Pancreas (tissue), 10 donors: ENCODE data around the gene LYG1. TPM values are rescaled to one million over a fixed set of nuclear protein-coding genes. Genes with fewer than 3 reads are reported as not detected.

Experiments used
- ATAC-seq, 4 donors: fragments of 200-7000 bp; cut with Tn5 transposase; one replicate each; pipeline versions ENCODE4 v1.8.0 to v1.9.1; 2020; ENCODE audit warnings: mild to moderate bottlenecking in 4 of 4, moderate library complexity in 4 of 4
- DNase-seq, 6 donors: peaks; one replicate each; pipeline ENCODE4 v3.0.0-alpha.2; 2020
- FAIRE-seq: peaks from 2 replicates; lab custom pipeline; 2012; peaks lifted over from hg19 to GRCh38; lab: Jason Lieb, UNC
- H3K27ac ChIP-seq, 4 donors: fragments of 200-600 bp; sonication (generic); 1 replicate in 3 of 4; 2 replicates in 1 of 4; pipeline versions ENCODE4 v1.5.0 to v1.8.0; 2020
- H3K27me3 ChIP-seq, 4 donors: fragments of 200-600 bp; one replicate each; pipeline ENCODE4 v1.8.0; 2021
- H3K36me3 ChIP-seq, 3 donors: fragments of 200-600 bp; sonication (generic) in 1 of 3; one replicate each; pipeline versions ENCODE4 v1.5.0 to v1.8.0; 2020 to 2021
- H3K4me1 ChIP-seq, 3 donors: fragments of 200-600 bp; one replicate each; pipeline ENCODE4 v1.8.0; 2021
- H3K4me3 ChIP-seq, 4 donors: fragments of 200-600 bp; sonication (generic) in 2 of 4; one replicate each; pipeline versions ENCODE4 v1.5.0 to v1.8.0; 2020 to 2021
- H3K9me3 ChIP-seq, 4 donors: fragments of 200-600 bp; one replicate each; pipeline ENCODE4 v1.8.0; 2021
- CTCF ChIP-seq, 4 donors: fragments of 200-600 bp; sonication (generic) in 3 of 4; IDR thresholded peaks; one replicate each; pipeline versions ENCODE4 v1.5.0 to v1.8.0; 2021; ENCODE audit warnings: antibody characterized with exemption in 4 of 4
- WGBS, 2 donors: extraction: QIAGEN DNeasy Blood & Tissue Kit; methylation state at CpG; one replicate each; pipeline ENCODE4 v1.1.7; 2013; 5-methylcytosine and 5-hydroxymethylcytosine counted together
- intact Hi-C, 3 donors: fragments of 100-400 bp; cut with DNase I; formaldehyde crosslinking; loops; one replicate each; pipeline versions ENCODE4 v1.11.1 to v1.14.2; 2022
- polyA plus RNA-seq, 2 donors: library from polyadenylated mRNA; stranded (reverse); fragments of 200-250 nt; gene quantifications; one replicate each; pipeline ENCODE4 v1.2.3, GENCODE V29; 2013
- total RNA-seq, 6 donors: library from RNA; stranded (reverse); fragmentation: NEBNext Ultra II Directional in 4 of 6; extraction: Animal tissue kit (Norgen Biotek cat#: 25700) in 4 of 6; gene quantifications; one replicate each; pipeline versions ENCODE4 v1.2.1 to v1.2.4, GENCODE V29; 2021 to 2023
- donor health status: healthy with polysubstance abuse.
- donor health status: DM: no; HTN: no; CAD: no; lungs with moderate emphysema.
- donor health status: DM: no; HTN: no; CAD: no.
- donor health status: control.
- donor health status: control.
- donor health status: Bipolar disorder and iron deficiency.
- donor health status: DM: yes; HTN: yes; CAD: no.
- donor health status: DM: no; HTN: no; CAD: no.
- donor health status: DM: no; HTN: no; CAD: no.
- donor health status: DM: yes; HTN: yes; CAD: no.

The LYG1 gene
- total and polyA plus RNA-seq, 8 donors, result 0.17 to 3.0 (median 0.56) TPM; not detected in 2

- no peak for FAIRE-seq
- TF ChIP-seq CTCF (IDR thresholded peaks at IDR 0.05), result no peak
Measured at GRCh38 chr2:99340669-99341236, 39.8 kb upstream of the LYG1 start.

GRCh38 chr2:99338029-99338585 is 37.1 kb upstream of the LYG1 start:
- WGBS, 2 donors, result 1 to 2% methylated on average over 17 of the region's 17 CpGs
- Histone ChIP-seq H3K9me3 (no peaks in the 10 kb centered on the region), H3K27me3 (no peaks in the 10 kb centered on the region), H3K36me3 (no peaks in the 10 kb centered on the region), H3K4me1 (peaks cover 9 to 42% (median 27%) of the 10 kb centered on the region in 3 donors), H3K4me3 (peak overlapping the region; percentile 88 to 99 (median 98)), H3K27ac (peak overlapping the region; percentile 85 to 94 (median 90))
- no peak for FAIRE-seq
- DNase-seq, result no peak
- TF ChIP-seq CTCF (IDR thresholded peaks at IDR 0.05), result no peak
- intact Hi-C loops, result no loop called here
- no peak for ATAC-seq

More at GRCh38 chr2:99340669-99341236, 39.8 kb upstream of the LYG1 start:
- Histone ChIP-seq H3K27ac (no peak overlapping the region), H3K9me3 (no peaks in the 10 kb centered on the region), H3K4me3 (no peak overlapping the region), H3K27me3 (no peaks in the 10 kb centered on the region), H3K4me1 (peaks cover 3 to 24% (median 15%) of the 10 kb centered on the region in 3 donors), H3K36me3 (no peaks in the 10 kb centered on the region)
- ATAC-seq, result no peak
- intact Hi-C loops, result no loop called here
- WGBS, 2 donors, result 72 to 84% methylated on average over 8 of the region's 8 CpGs
- no peak for DNase-seq

- peak; percentile 15 to 48 (median 35) for TF ChIP-seq CTCF (IDR thresholded peaks at IDR 0.05)
- DNase-seq (peak; percentile 94 to 99 (median 96)), FAIRE-seq (no peak), ATAC-seq (peak; percentile 88 to 93 (median 88))
- H3K4me3 ChIP-seq, result peak within 1 kb of the TSS; percentile 88 to 99 (median 98)
- peaks cover 0 to 7% (median 0%) of the 10 kb centered on the region in 3 donors for H3K36me3 ChIP-seq
- intact Hi-C loops, result no loop called here
- WGBS, 2 donors, result 0% methylated on average over 58 to 87 of the region's 87 CpGs
- H3K27ac ChIP-seq, result peak within 1 kb of the TSS; percentile 85 to 94 (median 90)
- no peaks in the 10 kb centered on the region for H3K27me3 ChIP-seq
- H3K4me1 ChIP-seq, result peaks cover 9 to 41% (median 27%) of the 10 kb centered on the region in 3 donors
- no peaks in the 10 kb centered on the region for H3K9me3 ChIP-seq
Measured at GRCh38 chr2:99337113-99338028, 36.4 kb upstream of the LYG1 start, which contains the start of gene EIF5B. EIF5B (plus strand) TSS chr2:99337389; CDS start chr2:99337555, 166 bp downstream.

- Histone ChIP-seq H3K4me1 (peaks cover 9 to 37% (median 22%) of the 10 kb centered on the region in 3 donors), H3K27ac (peak overlapping the region; percentile 85 to 94 (median 90)), H3K9me3 (no peaks in the 10 kb centered on the region), H3K27me3 (no peaks in the 10 kb centered on the region), H3K36me3 (peaks cover 0 to 13% (median 0%) of the 10 kb centered on the region in 3 donors), H3K4me3 (peak overlapping the region; percentile 88 to 99 (median 98))
- FAIRE-seq, result no peak
- DNase-seq, result peak in 1 of 6 donors; percentile 15
- intact Hi-C loops, result no loop called here
- no peak for TF ChIP-seq CTCF (IDR thresholded peaks at IDR 0.05)
- 0 to 1% methylated on average over 8 of the region's 8 CpGs for WGBS, 2 donors
- peak in 2 of 4 donors; percentile 0 to 2 for ATAC-seq
Measured at GRCh38 chr2:99336804-99337112, 35.8 kb upstream of the LYG1 start.
